ENCODE measurements around the gene NAV2. TPM values are rescaled to one million over a fixed set of nuclear protein-coding genes. Genes with fewer than 3 reads are reported as not detected.

NAV2 gene
- polyA plus RNA-seq, 3 donors = not detected

- intact Hi-C loops (cut with micrococcal nuclease) = loop anchor here in 1 of 2 donors (10.0 kb wide), 1 partner anchor 59 kb away; no protein-coding TSS in a partner anchor
Observed at GRCh38 chr11:20003351-20003750, 290.7 kb downstream of the NAV2 start.

GRCh38 chr11:20004866-20005265 is 292.2 kb downstream of the NAV2 start:
- no peak for TF ChIP-seq CTCF (IDR thresholded peaks at IDR 0.05)
- Histone ChIP-seq H2AFZ (ENCODE audit: insufficient read depth, low read depth, low read length, poor library complexity, severe bottlenecking) (no peak overlapping the region), H3K27me3 (ENCODE audit: control insufficient read depth in 2 of 2, insufficient read depth in 2 of 2, low read length in 2 of 2) (no peaks in the 10 kb centered on the region), H3K79me2 (ENCODE audit: insufficient read depth, low read length) (no peaks in the 10 kb centered on the region), H3K36me3 (replicated peaks in 1 of 2; ENCODE audit: control insufficient read depth in 1 of 2, insufficient read depth in 2 of 2, low read length in 2 of 2) (no peaks in the 10 kb centered on the region), H3K9me3 (replicated peaks in 1 of 2; ENCODE audit: control insufficient read depth in 1 of 2, insufficient read depth in 1 of 2, low read length in 2 of 2) (no peaks in the 10 kb centered on the region), H3K4me1 (ENCODE audit: control insufficient read depth in 1 of 2, insufficient read depth in 2 of 2, low read length in 2 of 2) (no peaks in the 10 kb centered on the region), H3K4me3 (replicated peaks in 1 of 3; ENCODE audit: low read depth in 2 of 3, low read length in 3 of 3) (no peak overlapping the region), H4K20me1 (ENCODE audit: insufficient read depth, low read length) (no peaks in the 10 kb centered on the region), H3K9ac (ENCODE audit: insufficient read depth, low read length, poor library complexity, severe bottlenecking) (no peak overlapping the region), H3K4me2 (replicated peaks; ENCODE audit: extremely low read depth, low read length, poor library complexity, severe bottlenecking) (no peak overlapping the region), H3K27ac (ENCODE audit: low read depth in 1 of 2, low read length in 2 of 2) (no peak overlapping the region)
- DNase-seq = no peak
- Mint-ChIP-seq H3K4me1 (no peaks in the 10 kb centered on the region), H3K4me3 (no peak overlapping the region), H3K36me3 (no peaks in the 10 kb centered on the region), H3K9me3 (peaks cover 0 to 4% (median 0%) of the 10 kb centered on the region in 7 donors), H3K27ac (no peak overlapping the region), H3K27me3 (ENCODE audit: low read depth in 3 of 3) (peaks cover 0 to 2% (median 0%) of the 10 kb centered on the region in 3 donors)
- WGBS (ENCODE audit: insufficient coverage) = no CpG with 5 or more reads among the region's 3 CpGs
- intact Hi-C loops (cut with micrococcal nuclease) = loop anchor here in 1 of 2 donors (10.0 kb wide), 1 partner anchor 60 kb away; no protein-coding TSS in a partner anchor

More at GRCh38 chr11:20003351-20003750, 290.7 kb downstream of the NAV2 start:
- peaks cover 0 to 2% (median 0%) of the 10 kb centered on the region in 3 donors for H3K27me3 Mint-ChIP-seq (ENCODE audit: low read depth in 3 of 3)
- no peak overlapping the region for H3K4me2 ChIP-seq (replicated peaks; ENCODE audit: extremely low read depth, low read length, poor library complexity, severe bottlenecking)
- no peak for TF ChIP-seq CTCF (IDR thresholded peaks at IDR 0.05)
- no peaks in the 10 kb centered on the region for H4K20me1 ChIP-seq (ENCODE audit: insufficient read depth, low read length)
- H3K79me2 ChIP-seq (ENCODE audit: insufficient read depth, low read length) = no peaks in the 10 kb centered on the region
- H3K4me3 Mint-ChIP-seq = no peak overlapping the region
- H3K36me3 ChIP-seq (replicated peaks in 1 of 2; ENCODE audit: control insufficient read depth in 1 of 2, insufficient read depth in 2 of 2, low read length in 2 of 2) = no peaks in the 10 kb centered on the region
- no peak overlapping the region for H3K4me3 ChIP-seq (replicated peaks in 1 of 3; ENCODE audit: low read depth in 2 of 3, low read length in 3 of 3)
- no peaks in the 10 kb centered on the region for H3K27me3 ChIP-seq (ENCODE audit: control insufficient read depth in 2 of 2, insufficient read depth in 2 of 2, low read length in 2 of 2)
- H3K4me1 ChIP-seq (ENCODE audit: control insufficient read depth in 1 of 2, insufficient read depth in 2 of 2, low read length in 2 of 2) = no peaks in the 10 kb centered on the region
- H3K9me3 Mint-ChIP-seq = peaks cover 0 to 4% (median 0%) of the 10 kb centered on the region in 7 donors
- 95% methylated on average over 2 of the region's 4 CpGs for WGBS (ENCODE audit: insufficient coverage)
- H3K27ac ChIP-seq (ENCODE audit: low read depth in 1 of 2, low read length in 2 of 2) = no peak overlapping the region
- no peak overlapping the region for H2AFZ ChIP-seq (ENCODE audit: insufficient read depth, low read depth, low read length, poor library complexity, severe bottlenecking)
- no peak for DNase-seq
- H3K36me3 Mint-ChIP-seq = no peaks in the 10 kb centered on the region
- H3K27ac Mint-ChIP-seq = no peak overlapping the region
- no peaks in the 10 kb centered on the region for H3K9me3 ChIP-seq (replicated peaks in 1 of 2; ENCODE audit: control insufficient read depth in 1 of 2, insufficient read depth in 1 of 2, low read length in 2 of 2)
- H3K9ac ChIP-seq (ENCODE audit: insufficient read depth, low read length, poor library complexity, severe bottlenecking) = no peak overlapping the region
- H3K4me1 Mint-ChIP-seq = no peaks in the 10 kb centered on the region

Data from CD14-positive monocyte (primary cell).